ENCODE data around the gene MEGF11. TPM values are rescaled to one million over a fixed set of nuclear protein-coding genes. Genes with fewer than 3 reads are reported as not detected.
A peak's percentile ranks its signal among the peaks of the same experiment; 100 is the strongest.

MEGF11 gene
- total and polyA plus RNA-seq, 10 donors: 0.02 to 0.61 (median 0.23) TPM; not detected in 4

- TF ChIP-seq, protein P1, sequence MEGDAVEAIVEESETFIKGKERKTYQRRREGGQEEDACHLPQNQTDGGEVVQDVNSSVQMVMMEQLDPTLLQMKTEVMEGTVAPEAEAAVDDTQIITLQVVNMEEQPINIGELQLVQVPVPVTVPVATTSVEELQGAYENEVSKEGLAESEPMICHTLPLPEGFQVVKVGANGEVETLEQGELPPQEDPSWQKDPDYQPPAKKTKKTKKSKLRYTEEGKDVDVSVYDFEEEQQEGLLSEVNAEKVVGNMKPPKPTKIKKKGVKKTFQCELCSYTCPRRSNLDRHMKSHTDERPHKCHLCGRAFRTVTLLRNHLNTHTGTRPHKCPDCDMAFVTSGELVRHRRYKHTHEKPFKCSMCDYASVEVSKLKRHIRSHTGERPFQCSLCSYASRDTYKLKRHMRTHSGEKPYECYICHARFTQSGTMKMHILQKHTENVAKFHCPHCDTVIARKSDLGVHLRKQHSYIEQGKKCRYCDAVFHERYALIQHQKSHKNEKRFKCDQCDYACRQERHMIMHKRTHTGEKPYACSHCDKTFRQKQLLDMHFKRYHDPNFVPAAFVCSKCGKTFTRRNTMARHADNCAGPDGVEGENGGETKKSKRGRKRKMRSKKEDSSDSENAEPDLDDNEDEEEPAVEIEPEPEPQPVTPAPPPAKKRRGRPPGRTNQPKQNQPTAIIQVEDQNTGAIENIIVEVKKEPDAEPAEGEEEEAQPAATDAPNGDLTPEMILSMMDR (IDR thresholded peaks at IDR 0.05 in 8 of 11, conservative IDR thresholded peaks at IDR 0.05 in 3 of 11): no peak
- TF ChIP-seq POLR2A (IDR thresholded peaks at IDR 0.05) (no peak), POLR2AphosphoS5 (IDR thresholded peaks at IDR 0.05) (no peak)
- H3K4me1 ChIP-seq: peaks cover 0 to 36% (median 19%) of the 10 kb centered on the region in 6 donors
- H3K4me3 ChIP-seq: no peak overlapping the region
- no peak overlapping the region for H3K27ac ChIP-seq
- no peaks in the 10 kb centered on the region for H3K9me3 ChIP-seq
- H3K36me3 ChIP-seq: peaks cover 0 to 92% (median 37%) of the 10 kb centered on the region in 6 donors
- intact Hi-C loops (cut with DNase I; ENCODE audit: low total_unique reads): no loop called here
- DNase-seq: no peak
- WGBS, 5 donors: 86 to 91% (median 89%) methylated on average over 5 of the region's 5 CpGs
- no peaks in the 10 kb centered on the region for H3K27me3 ChIP-seq (replicated peaks in 1 of 7)
Observed at GRCh38 chr15:65893060-65893459, 360.5 kb downstream of the MEGF11 start.

DNA sequence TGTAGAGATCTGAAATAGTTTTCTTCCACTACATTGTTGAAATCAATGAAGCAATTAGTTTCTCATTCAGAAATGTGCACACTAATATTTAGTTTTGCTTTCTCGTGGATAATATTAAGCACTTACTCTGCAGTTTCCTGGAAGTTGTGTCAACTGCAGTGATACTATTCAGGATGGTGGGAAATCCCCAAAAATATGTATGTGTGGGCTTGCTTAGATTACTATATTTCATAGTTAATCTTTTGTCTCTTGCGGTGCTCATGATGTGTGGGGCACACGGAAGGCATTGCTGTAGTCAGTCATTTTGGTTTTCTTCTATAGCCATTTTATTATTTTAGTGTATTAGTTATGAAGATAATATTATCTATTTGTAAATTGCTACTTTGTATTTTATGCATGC, 364.6 kb downstream of the MEGF11 start:
- no peaks in the 10 kb centered on the region for H3K27me3 ChIP-seq (replicated peaks in 1 of 7)
- 34 to 53% (median 44%) methylated on average over 3 of the region's 3 CpGs for WGBS, 5 donors
- peaks cover 0 to 58% (median 31%) of the 10 kb centered on the region in 6 donors for H3K4me1 ChIP-seq
- TF ChIP-seq POLR2AphosphoS5 (IDR thresholded peaks at IDR 0.05) (no peak), POLR2A (IDR thresholded peaks at IDR 0.05) (no peak)
- TF ChIP-seq, protein P1 (IDR thresholded peaks at IDR 0.05 in 8 of 11, conservative IDR thresholded peaks at IDR 0.05 in 3 of 11): no peak
- intact Hi-C loops (cut with DNase I; ENCODE audit: low total_unique reads): no loop called here
- H3K36me3 ChIP-seq: peaks cover 0 to 95% (median 54%) of the 10 kb centered on the region in 6 donors
- H3K4me3 ChIP-seq: no peak overlapping the region
- no peak for DNase-seq
- no peaks in the 10 kb centered on the region for H3K9me3 ChIP-seq
- H3K27ac ChIP-seq: peak overlapping the region in 1 of 8 donors; percentile 7

GRCh38 chr15:65887565-65887964, 366.0 kb downstream of the MEGF11 start:
- Histone ChIP-seq H3K4me1 (peaks cover 0 to 73% (median 41%) of the 10 kb centered on the region in 6 donors), H3K27ac (peak overlapping the region in 1 of 8 donors; percentile 7), H3K27me3 (replicated peaks in 1 of 7) (no peaks in the 10 kb centered on the region), H3K4me3 (no peak overlapping the region), H3K36me3 (peaks cover 0 to 99% (median 47%) of the 10 kb centered on the region in 6 donors), H3K9me3 (no peaks in the 10 kb centered on the region)
- TF ChIP-seq POLR2A (IDR thresholded peaks at IDR 0.05) (no peak), POLR2AphosphoS5 (IDR thresholded peaks at IDR 0.05) (no peak)
- TF ChIP-seq, protein P1 (IDR thresholded peaks at IDR 0.05 in 8 of 11, conservative IDR thresholded peaks at IDR 0.05 in 3 of 11): no peak
- 63 to 83% (median 78%) methylated on average over 3 of the region's 3 CpGs for WGBS, 5 donors
- no peak for DNase-seq
- intact Hi-C loops (cut with DNase I; ENCODE audit: low total_unique reads): no loop called here

- intact Hi-C loops (cut with DNase I; ENCODE audit: low total_unique reads): no loop called here
- Histone ChIP-seq H3K27me3 (replicated peaks in 1 of 7) (no peaks in the 10 kb centered on the region), H3K9me3 (no peaks in the 10 kb centered on the region), H3K4me1 (peaks cover 16 to 86% (median 59%) of the 10 kb centered on the region in 6 donors), H3K4me3 (no peak overlapping the region), H3K36me3 (peaks cover 0 to 99% (median 45%) of the 10 kb centered on the region in 6 donors), H3K27ac (peak overlapping the region in 3 of 8 donors; percentile 0 to 25 (median 19))
- no peak for DNase-seq
- 71 to 83% (median 78%) methylated on average over 4 of the region's 4 CpGs for WGBS, 5 donors
- TF ChIP-seq POLR2A (IDR thresholded peaks at IDR 0.05) (no peak), POLR2AphosphoS5 (IDR thresholded peaks at IDR 0.05) (no peak)
- TF ChIP-seq, protein P1 (IDR thresholded peaks at IDR 0.05 in 8 of 11, conservative IDR thresholded peaks at IDR 0.05 in 3 of 11): no peak
Observed at GRCh38 chr15:65885668-65886218, 367.8 kb downstream of the MEGF11 start.
